Vagina (tissue), 2 donors: ENCODE data around the gene PTPRN2. TPM values are rescaled to one million over a fixed set of nuclear protein-coding genes. Genes with fewer than 3 reads are reported as not detected.

Experiments used
- DNase-seq, 2 donors: peaks; one replicate each; pipeline ENCODE4 v3.0.0-alpha.2; 2017; ENCODE audit errors: extremely low spot score in 2 of 2
- H3K27ac ChIP-seq: fragments of 200-600 bp; sonication (generic); one replicate; pipeline ENCODE4 v1.5.1; 2019
- H3K27me3 ChIP-seq: fragments of 200-600 bp; sonication (generic); one replicate; pipeline ENCODE4 v1.5.1; 2019
- H3K36me3 ChIP-seq, 2 donors: fragments of 200-600 bp; sonication (generic); one replicate each; pipeline ENCODE4 v1.5.1; 2017 to 2019
- H3K4me1 ChIP-seq: fragments of 200-600 bp; sonication (generic); one replicate; pipeline ENCODE4 v1.5.1; 2019
- H3K4me3 ChIP-seq, 2 donors: fragments of 200-600 bp; sonication (generic); 1 replicate in 1 of 2; 2 replicates in 1 of 2; pipeline ENCODE4 v1.5.1; 2016 to 2019
- H3K9me3 ChIP-seq: fragments of 200-600 bp; sonication (generic); one replicate; pipeline ENCODE4 v1.5.1; 2019
- CTCF ChIP-seq, 3 experiments: fragments of 450-650 bp in 2 of 3; fragments of 200-600 bp in 1 of 3; sonication (generic) in 1 of 3; IDR thresholded peaks; one replicate each; pipeline ENCODE4 v1.5.1; 2017 to 2019; ENCODE audit warnings: antibody characterized with exemption in 3 of 3, mild to moderate bottlenecking in 2 of 3, moderate library complexity in 2 of 3
- POLR2A ChIP-seq, 2 donors: fragments of 450-650 bp; IDR thresholded peaks; one replicate each; pipeline ENCODE4 v1.6.1; 2017; ENCODE audit warnings: antibody characterized with exemption in 2 of 2, mild to moderate bottlenecking in 2 of 2, moderate library complexity in 2 of 2
- POLR2AphosphoS5 ChIP-seq, 2 donors: sonication (generic); formaldehyde crosslinking; IDR thresholded peaks; one replicate each; pipeline ENCODE4 v1.9.0; 2017; ENCODE audit warnings: antibody characterized with exemption in 2 of 2, mild to moderate bottlenecking in 2 of 2, low read depth in 1 of 2; ENCODE audit not compliant: insufficient read depth in 1 of 2
- intact Hi-C: fragments of 100-400 bp; cut with DNase I; formaldehyde crosslinking; loops from one replicate; pipeline ENCODE4 v1.15.1; 2023
- total RNA-seq: library from RNA; depleted of rRNA; stranded (reverse); fragments of >200 nt; gene quantifications from one replicate; pipeline ENCODE4 v1.2.3, GENCODE V29; 2016

Gene PTPRN2
- total RNA-seq, 1 donor from 2014 or later = 7.4 TPM

- Histone ChIP-seq H3K27ac (no peak overlapping the region), H3K4me1 (no peaks in the 10 kb centered on the region), H3K27me3 (no peaks in the 10 kb centered on the region), H3K4me3 (no peak overlapping the region), H3K9me3 (no peaks in the 10 kb centered on the region), H3K36me3 (no peaks in the 10 kb centered on the region)
- DNase-seq = no peak
- intact Hi-C loops = no loop called here
- no peak for TF ChIP-seq CTCF (IDR thresholded peaks at IDR 0.05)
- TF ChIP-seq POLR2AphosphoS5 (IDR thresholded peaks at IDR 0.05; ENCODE audit: insufficient read depth in 1 of 2, low read depth in 1 of 2) = no peak
- TF ChIP-seq POLR2A (IDR thresholded peaks at IDR 0.05) = no peak
Observed at GRCh38 chr7:158620839-158621441, 33.3 kb upstream of the PTPRN2 start.

GRCh38 chr7:158620418-158620817 lies 32.8 kb upstream of the PTPRN2 start:
- Histone ChIP-seq H3K36me3 (no peaks in the 10 kb centered on the region), H3K4me1 (no peaks in the 10 kb centered on the region), H3K9me3 (no peaks in the 10 kb centered on the region), H3K4me3 (no peak overlapping the region), H3K27me3 (no peaks in the 10 kb centered on the region), H3K27ac (no peak overlapping the region)
- DNase-seq = no peak
- intact Hi-C loops = no loop called here
- TF ChIP-seq POLR2A (IDR thresholded peaks at IDR 0.05) (no peak), CTCF (IDR thresholded peaks at IDR 0.05) (no peak), POLR2AphosphoS5 (IDR thresholded peaks at IDR 0.05; ENCODE audit: insufficient read depth in 1 of 2, low read depth in 1 of 2) (no peak)

DNA sequence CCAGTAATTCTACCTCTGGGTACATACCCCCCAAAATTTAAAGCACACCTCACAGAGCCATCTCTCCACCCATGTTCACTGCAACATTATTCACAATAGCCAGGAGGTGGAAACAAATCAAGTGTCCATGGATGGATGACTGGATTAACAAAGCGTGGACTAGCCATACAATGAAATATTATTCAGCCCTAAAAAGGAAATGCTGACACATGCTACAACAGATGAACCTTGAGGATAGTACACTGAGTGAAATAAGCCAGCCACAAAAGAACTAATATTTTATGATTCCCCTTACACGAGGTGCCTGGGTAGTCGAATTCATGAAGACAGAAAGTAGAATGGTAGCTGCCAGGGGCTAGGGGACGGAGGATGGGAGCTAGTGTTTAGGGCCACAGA lies 31.1 kb upstream of the PTPRN2 start:
- Histone ChIP-seq H3K4me1 (no peaks in the 10 kb centered on the region), H3K27me3 (no peaks in the 10 kb centered on the region), H3K36me3 (no peaks in the 10 kb centered on the region), H3K9me3 (no peaks in the 10 kb centered on the region), H3K27ac (no peak overlapping the region), H3K4me3 (no peak overlapping the region)
- DNase-seq = no peak
- TF ChIP-seq CTCF (IDR thresholded peaks at IDR 0.05) (no peak), POLR2AphosphoS5 (IDR thresholded peaks at IDR 0.05; ENCODE audit: insufficient read depth in 1 of 2, low read depth in 1 of 2) (no peak), POLR2A (IDR thresholded peaks at IDR 0.05) (no peak)
- intact Hi-C loops = no loop called here

- intact Hi-C loops = no loop called here
- TF ChIP-seq POLR2AphosphoS5 (IDR thresholded peaks at IDR 0.05; ENCODE audit: insufficient read depth in 1 of 2, low read depth in 1 of 2) (no peak), POLR2A (IDR thresholded peaks at IDR 0.05) (no peak), CTCF (IDR thresholded peaks at IDR 0.05) (no peak)
- H3K4me1 ChIP-seq = no peaks in the 10 kb centered on the region
Observed at GRCh38 chr7:158617737-158618128, 30.1 kb upstream of the PTPRN2 start.

DNA sequence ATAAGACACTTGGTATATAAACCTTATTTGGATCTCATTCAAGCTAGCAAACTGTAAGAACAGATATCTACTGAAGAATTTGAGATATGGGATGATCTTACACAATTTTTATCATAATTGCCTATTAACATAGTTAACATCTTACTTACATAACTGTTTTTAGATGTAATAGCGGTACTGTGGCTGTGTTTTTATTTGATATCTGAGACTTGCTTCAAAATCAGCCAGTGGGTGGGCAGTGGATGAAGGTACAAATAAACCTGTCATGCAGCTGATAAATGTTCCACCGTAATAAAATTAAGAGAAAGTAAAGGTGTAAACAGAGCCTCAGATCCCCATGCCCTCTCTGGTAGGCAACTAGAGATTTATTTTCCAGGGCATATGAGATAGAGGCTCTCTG lies 28.4 kb upstream of the PTPRN2 start:
- no peaks in the 10 kb centered on the region for H3K9me3 ChIP-seq
- DNase-seq = no peak
- intact Hi-C loops = no loop called here
- no peaks in the 10 kb centered on the region for H3K4me1 ChIP-seq
- TF ChIP-seq CTCF (IDR thresholded peaks at IDR 0.05) = no peak
- no peak for TF ChIP-seq POLR2A (IDR thresholded peaks at IDR 0.05)
- no peak for TF ChIP-seq POLR2AphosphoS5 (IDR thresholded peaks at IDR 0.05; ENCODE audit: insufficient read depth in 1 of 2, low read depth in 1 of 2)
- H3K27ac ChIP-seq = no peak overlapping the region
- no peaks in the 10 kb centered on the region for H3K36me3 ChIP-seq
- H3K27me3 ChIP-seq = no peaks in the 10 kb centered on the region
- no peak overlapping the region for H3K4me3 ChIP-seq

More at GRCh38 chr7:158617737-158618128, 30.1 kb upstream of the PTPRN2 start:
- no peak for DNase-seq
- Histone ChIP-seq H3K4me3 (no peak overlapping the region), H3K9me3 (no peaks in the 10 kb centered on the region), H3K27me3 (no peaks in the 10 kb centered on the region), H3K27ac (no peak overlapping the region), H3K36me3 (no peaks in the 10 kb centered on the region)
